OCI-LY7 (cell line): ENCODE measurements around the gene MARCHF11. TPM values are rescaled to one million over a fixed set of nuclear protein-coding genes. Genes with fewer than 3 reads are reported as not detected.

Experiments
- BruUV-seq: library from RNA; stranded (reverse); fragments of 400-500 nt; replicated peaks from 2 replicates; lab custom pipeline; 2021; lab: Mats Ljungman, UMichigan
- CTCF ChIA-PET: fragments of 300-600 bp; sonication (Branson Sonifier 250); formaldehyde crosslinking; loops from one replicate; lab custom pipeline; 2022; ENCODE audit warnings: antibody characterized with exemption; ENCODE audit not compliant: unreplicated experiment; lab: Charles Lee
- POLR2A ChIA-PET: fragments of 300-600 bp; sonication (Branson Sonifier 250); formaldehyde crosslinking; loops from one replicate; lab custom pipeline; 2022; ENCODE audit warnings: antibody characterized with exemption; lab: Charles Lee
- DNase-seq: peaks from one replicate; pipeline ENCODE4 v3.0.0-alpha.2; 2015; ENCODE audit warnings: low spot score
- H2AFZ ChIP-seq: fragments of 200-600 bp; sonication (generic), shearing (Covaris generic); 2 replicates; pipeline ENCODE4 v1.6.1; 2014; ENCODE audit warnings: mild to moderate bottlenecking, antibody characterized with exemption, low read length, moderate library complexity
- H3K27ac ChIP-seq: fragments of 200-600 bp; sonication (generic); 2 replicates; pipeline ENCODE4 v1.5.1; 2014; ENCODE audit warnings: mixed run types, low read depth, mild to moderate bottlenecking, moderate library complexity, low read length, inconsistent platforms; ENCODE audit not compliant: poor library complexity, severe bottlenecking
- H3K36me3 ChIP-seq: fragments of 200-600 bp; sonication (generic); 2 replicates; pipeline ENCODE4 v1.6.1; 2014; ENCODE audit warnings: mild to moderate bottlenecking, antibody characterized with exemption, low read length, moderate library complexity, mixed read lengths; ENCODE audit not compliant: insufficient read depth
- H3K4me1 ChIP-seq: fragments of 200-600 bp; sonication (generic); 2 replicates; pipeline ENCODE4 v1.5.1; 2014; ENCODE audit warnings: mild to moderate bottlenecking, low read length; ENCODE audit not compliant: insufficient read depth, poor library complexity, severe bottlenecking
- H3K4me2 ChIP-seq: fragments of 200-600 bp; sonication (generic); 2 replicates; pipeline ENCODE4 v1.6.1; 2014; ENCODE audit warnings: mild to moderate bottlenecking, low read length
- H3K4me3 ChIP-seq: fragments of 200-600 bp; sonication (generic); 2 replicates; pipeline ENCODE4 v1.5.1; 2014; ENCODE audit warnings: mild to moderate bottlenecking, low read depth, low read length; ENCODE audit not compliant: poor library complexity, severe bottlenecking
- H3K79me2 ChIP-seq: fragments of 200-600 bp; sonication (generic); 2 replicates; pipeline ENCODE4 v1.6.1; 2016; ENCODE audit warnings: low read depth, mild to moderate bottlenecking, low read length, moderate library complexity, mixed read lengths; ENCODE audit not compliant: insufficient read depth
- H3K9me2 ChIP-seq: fragments of 200-600 bp; sonication (generic); 2 replicates; pipeline ENCODE4 v1.6.1; 2016; ENCODE audit warnings: mild to moderate bottlenecking, low read length, mixed read lengths; ENCODE audit not compliant: insufficient read depth
- H3K9me3 ChIP-seq: fragments of 200-600 bp; sonication (generic); 2 replicates; pipeline ENCODE4 v1.6.1; 2014; ENCODE audit warnings: mild to moderate bottlenecking, mixed run types, low read length, mixed read lengths
- H4K20me1 ChIP-seq: fragments of 200-600 bp; sonication (generic); 2 replicates; pipeline ENCODE4 v1.6.1; 2014; ENCODE audit warnings: mild to moderate bottlenecking, antibody characterized with exemption, low read length, moderate library complexity, mixed read lengths; ENCODE audit not compliant: insufficient read depth
- EZH2phosphoT487 ChIP-seq: fragments of 200-600 bp; sonication (generic); IDR thresholded peaks from 2 replicates; pipeline ENCODE4 v1.6.1; 2018; ENCODE audit warnings: low read depth, borderline replicate concordance, mild to moderate bottlenecking, mixed run types, antibody characterized with exemption, low read length, moderate library complexity, mixed read lengths
- intact Hi-C: fragments of 100-400 bp; cut with micrococcal nuclease; formaldehyde crosslinking; loops from one replicate; pipeline ENCODE4 v1.10.0; 2022; ENCODE audit not compliant: unreplicated experiment
- small RNA-seq: library from RNA; depleted of rRNA; stranded (forward); fragments of <200 nt; gene quantifications from one replicate; pipeline ENCODE3, GENCODE V24; 2014
- total RNA-seq, 2 experiments: library from RNA; depleted of rRNA in 1 of 2; stranded (reverse); fragments of >200 nt in 1 of 2; shearing (Covaris generic) in 1 of 2; gene quantifications; 2 replicates each; pipeline ENCODE4 v1.2.3, GENCODE V29; 2014 to 2022
- TF ChIP-seq, protein P1 (sequence below): fragments of 200-600 bp; sonication (generic); conservative IDR thresholded peaks from 2 replicates; pipeline ENCODE4 v1.5.1; 2014; ENCODE audit warnings: mild to moderate bottlenecking, antibody characterized with exemption, low read length, moderate library complexity, mixed read lengths

The MARCHF11 gene
- total RNA-seq, 2 experiments from 2014 or later = not detected

DNA sequence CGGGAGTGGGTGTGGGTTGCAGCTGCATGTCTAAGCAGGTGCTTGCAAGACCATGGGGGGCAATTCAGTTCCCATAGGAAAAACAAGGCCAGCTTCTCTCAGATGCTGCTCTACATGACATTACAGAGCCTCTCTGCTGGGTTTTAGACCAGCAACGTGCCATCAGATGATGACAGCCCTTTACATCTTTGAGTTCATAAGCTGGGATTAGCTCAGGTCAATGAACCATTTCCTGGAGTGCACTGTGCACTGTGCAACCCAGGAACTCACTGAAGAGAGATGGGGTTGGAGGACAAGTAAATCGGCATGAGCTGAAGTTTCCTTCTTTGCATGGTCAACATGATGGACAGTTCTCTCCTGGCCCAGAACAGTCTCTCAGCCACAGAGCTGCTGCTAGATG lies 160.6 kb downstream of the MARCHF11 start:
- Histone ChIP-seq H2AFZ (no peak overlapping the region), H4K20me1 (no peaks in the 10 kb centered on the region), H3K36me3 (no peaks in the 10 kb centered on the region), H3K4me2 (no peak overlapping the region), H3K9me3 (no peaks in the 10 kb centered on the region), H3K4me3 (no peak overlapping the region), H3K9me2 (no peaks in the 10 kb centered on the region), H3K79me2 (no peaks in the 10 kb centered on the region), H3K4me1 (no peaks in the 10 kb centered on the region), H3K27ac (no peak overlapping the region)
- BruUV-seq = no TSS peak
- DNase-seq = no peak
- intact Hi-C loops = no loop called here
- TF ChIP-seq, protein P1, sequence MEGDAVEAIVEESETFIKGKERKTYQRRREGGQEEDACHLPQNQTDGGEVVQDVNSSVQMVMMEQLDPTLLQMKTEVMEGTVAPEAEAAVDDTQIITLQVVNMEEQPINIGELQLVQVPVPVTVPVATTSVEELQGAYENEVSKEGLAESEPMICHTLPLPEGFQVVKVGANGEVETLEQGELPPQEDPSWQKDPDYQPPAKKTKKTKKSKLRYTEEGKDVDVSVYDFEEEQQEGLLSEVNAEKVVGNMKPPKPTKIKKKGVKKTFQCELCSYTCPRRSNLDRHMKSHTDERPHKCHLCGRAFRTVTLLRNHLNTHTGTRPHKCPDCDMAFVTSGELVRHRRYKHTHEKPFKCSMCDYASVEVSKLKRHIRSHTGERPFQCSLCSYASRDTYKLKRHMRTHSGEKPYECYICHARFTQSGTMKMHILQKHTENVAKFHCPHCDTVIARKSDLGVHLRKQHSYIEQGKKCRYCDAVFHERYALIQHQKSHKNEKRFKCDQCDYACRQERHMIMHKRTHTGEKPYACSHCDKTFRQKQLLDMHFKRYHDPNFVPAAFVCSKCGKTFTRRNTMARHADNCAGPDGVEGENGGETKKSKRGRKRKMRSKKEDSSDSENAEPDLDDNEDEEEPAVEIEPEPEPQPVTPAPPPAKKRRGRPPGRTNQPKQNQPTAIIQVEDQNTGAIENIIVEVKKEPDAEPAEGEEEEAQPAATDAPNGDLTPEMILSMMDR = no peak
- TF ChIP-seq EZH2phosphoT487 = no peak
- ChIA-PET CTCF (no interaction called here), POLR2A (no interaction called here)

GRCh38 chr5:16017720-16018119 lies 161.9 kb downstream of the MARCHF11 start:
- no peak for TF ChIP-seq EZH2phosphoT487
- TF ChIP-seq, protein P1 = no peak
- H3K27ac ChIP-seq = no peak overlapping the region
- no peaks in the 10 kb centered on the region for H3K79me2 ChIP-seq
- intact Hi-C loops = no loop called here
- BruUV-seq = no TSS peak
- no peaks in the 10 kb centered on the region for H3K9me2 ChIP-seq
- ChIA-PET CTCF (no interaction called here), POLR2A (no interaction called here)
- H4K20me1 ChIP-seq = no peaks in the 10 kb centered on the region
- no peaks in the 10 kb centered on the region for H3K4me1 ChIP-seq
- DNase-seq = no peak
- no peak overlapping the region for H3K4me2 ChIP-seq
- no peak overlapping the region for H3K4me3 ChIP-seq
- H3K36me3 ChIP-seq = no peaks in the 10 kb centered on the region
- H2AFZ ChIP-seq = no peak overlapping the region
- H3K9me3 ChIP-seq = no peaks in the 10 kb centered on the region

Small RNA genes lying within 50 kb of the gene (small RNA-seq; reads per million reads assigned to genes)
- gene RNA5SP178 = 0.21 reads per million
